Epithelial cell of esophagus (primary cell): ENCODE measurements around the gene MAMSTR.
"Not testable (repeated sequence)": the region's sequence is repeated elsewhere in the genome, so short reads cannot be mapped to it uniquely, and the experiment has no call there.

Source experiments
- DNase-seq: peaks from one replicate; pipeline ENCODE4 v3.0.0; 2010; ENCODE audit warnings: low read depth
- H3K4me3 ChIP-seq: 2 replicates; pipeline ENCODE4 v1.5.1; 2011; ENCODE audit warnings: mild to moderate bottlenecking, low read length, control low read depth
- CTCF ChIP-seq: IDR thresholded peaks from 2 replicates; pipeline ENCODE4 v1.5.1; 2011; ENCODE audit warnings: low read depth, mild to moderate bottlenecking, low read length, control low read depth, inconsistent platforms; ENCODE audit not compliant: insufficient read depth; ENCODE audit errors: missing control alignments

Gene MAMSTR

DNA sequence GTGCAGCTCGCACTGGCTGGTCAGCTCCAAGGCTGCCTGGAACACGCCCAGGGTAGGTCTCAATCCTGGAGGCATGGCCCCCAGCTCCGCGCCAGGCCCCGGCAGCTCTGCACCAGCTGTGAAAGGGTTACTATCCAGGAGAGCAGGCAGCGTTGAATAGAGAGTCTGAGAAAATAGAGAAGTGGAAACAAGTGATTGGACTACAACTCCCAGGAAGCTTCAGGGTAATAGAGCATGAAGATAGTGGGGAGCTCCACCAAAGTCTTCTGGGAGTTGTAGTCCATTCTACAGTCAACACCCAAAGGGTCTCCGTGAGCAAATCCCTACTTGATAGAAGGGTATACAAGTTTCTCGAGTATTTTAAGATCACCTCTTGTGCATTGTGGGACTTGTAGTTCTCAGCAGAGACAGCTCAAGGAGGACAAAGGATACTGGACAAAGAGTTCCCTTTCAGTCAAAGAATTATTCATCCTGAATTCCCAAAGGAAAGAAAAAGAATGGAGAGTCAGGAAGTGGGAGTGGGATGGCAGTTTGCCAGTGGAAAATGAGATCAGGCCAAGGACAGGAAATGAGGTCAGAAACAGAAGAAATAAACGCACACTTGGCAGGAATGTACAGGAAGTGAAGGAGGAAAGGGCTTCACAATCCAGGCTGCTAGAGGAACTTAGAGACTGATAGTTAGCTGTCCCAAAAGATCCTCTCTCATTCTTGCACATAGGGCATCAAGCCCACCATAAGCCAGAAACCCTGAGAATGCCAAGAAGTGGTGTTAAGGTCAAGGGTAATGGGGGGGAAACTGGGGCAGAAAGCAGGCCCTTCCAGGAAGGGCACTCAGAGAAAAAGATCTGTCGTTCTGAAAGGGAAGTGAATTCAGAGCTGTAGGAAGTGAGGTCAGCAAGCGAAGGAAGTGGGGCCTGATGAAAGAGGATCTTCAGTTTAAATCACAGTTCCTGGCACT, 5.5 kb upstream of the MAMSTR start:
- DNase-seq = peak; percentile 86
- TF ChIP-seq CTCF = no peak
- H3K4me3 ChIP-seq = no peak overlapping the region

DNA sequence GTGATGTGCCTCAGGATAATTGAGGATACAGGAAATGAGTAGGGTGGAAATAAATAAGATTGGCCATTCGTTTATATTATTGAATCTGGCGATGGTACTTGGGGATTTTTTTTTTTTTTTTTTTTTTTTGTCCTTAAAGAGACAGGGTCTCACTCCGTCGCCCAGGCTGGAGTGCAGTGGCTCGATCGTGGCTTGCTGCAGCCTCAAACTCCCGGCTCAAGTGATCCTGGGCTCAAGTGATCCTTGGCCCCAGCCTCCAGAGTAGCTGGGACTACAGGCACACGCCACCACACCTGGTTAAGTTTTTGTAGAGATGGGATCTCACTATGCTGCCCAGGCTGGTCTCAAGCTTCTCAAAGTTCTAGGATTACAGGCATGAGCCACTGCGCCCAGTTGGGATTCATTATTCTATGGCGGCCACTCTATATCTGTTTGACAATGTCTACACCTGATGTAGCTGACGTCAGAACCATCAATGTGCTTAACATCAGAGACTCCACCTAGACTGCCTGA, 2.7 kb upstream of the MAMSTR start:
- TF ChIP-seq CTCF = no peak
- no peak overlapping the region for H3K4me3 ChIP-seq
- no peak for DNase-seq

DNA sequence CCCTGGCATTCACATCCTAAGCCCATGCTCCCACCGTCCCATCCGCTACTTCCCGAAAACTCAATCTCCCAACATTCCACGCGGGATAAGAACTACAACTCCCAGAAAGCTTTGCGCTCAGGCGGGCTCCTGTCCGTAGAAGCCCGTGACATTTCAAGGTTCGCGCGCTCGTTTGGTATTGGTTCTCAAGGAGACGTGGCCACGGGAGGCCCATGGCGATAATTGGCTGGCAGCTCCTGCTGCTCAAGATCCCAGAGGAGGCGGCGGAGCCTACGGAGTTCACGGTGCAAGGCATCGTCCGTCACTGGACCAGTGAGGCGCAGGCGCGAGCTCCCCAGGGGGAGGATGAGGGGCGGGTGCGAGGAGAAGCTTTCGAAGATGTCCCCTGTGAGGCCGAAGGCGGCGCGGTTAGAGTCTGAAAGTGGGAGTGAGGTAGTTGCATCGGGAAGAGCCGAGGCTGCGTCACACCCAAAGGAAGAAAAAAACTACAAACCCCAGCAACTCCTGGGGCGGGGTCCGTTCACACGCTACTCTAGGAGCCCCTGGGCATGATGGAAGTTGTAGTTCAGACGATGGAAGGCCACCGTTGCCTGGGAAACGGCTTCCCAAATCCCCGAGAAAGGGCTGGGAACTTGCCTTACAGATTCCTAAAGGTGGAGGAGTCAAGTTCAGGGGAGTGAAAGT, 1.2 kb upstream of the MAMSTR start:
- peak overlapping the region; percentile 74 for H3K4me3 ChIP-seq
- TF ChIP-seq CTCF = no peak
- DNase-seq = peak; percentile 100

DNA sequence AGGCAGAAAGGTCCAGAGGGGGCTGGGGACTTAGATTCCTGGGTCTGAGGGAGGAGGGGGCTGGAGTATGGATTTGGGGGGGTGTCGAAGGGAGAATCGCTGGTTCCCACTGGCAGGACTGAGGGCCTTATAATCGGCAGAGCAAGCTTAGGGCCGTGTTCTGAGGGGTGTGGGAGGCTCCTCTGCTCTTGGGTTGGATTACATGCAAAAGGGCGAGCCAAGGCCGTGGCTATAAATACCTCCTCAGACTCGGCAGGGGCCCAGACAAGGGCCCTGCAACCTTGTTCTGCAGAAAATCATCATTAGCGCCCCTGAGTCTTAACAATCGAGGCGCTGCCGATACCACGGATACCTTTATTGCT, 707 bp upstream of the MAMSTR start:
- no peak for DNase-seq
- H3K4me3 ChIP-seq = peak overlapping the region; percentile 74
- no peak for TF ChIP-seq CTCF

- no peak for DNase-seq
- H3K4me3 ChIP-seq = no peak overlapping the region
Observed at GRCh38 chr19:48718711-48719231, 754 bp downstream of the MAMSTR start.

GRCh38 chr19:48718106-48718505, 1.4 kb downstream of the MAMSTR start:
- DNase-seq, H3K4me3 ChIP-seq: not testable (repeated sequence)

More at GRCh38 chr19:48718711-48719231, 754 bp downstream of the MAMSTR start:
- no peak for TF ChIP-seq CTCF

DNA sequence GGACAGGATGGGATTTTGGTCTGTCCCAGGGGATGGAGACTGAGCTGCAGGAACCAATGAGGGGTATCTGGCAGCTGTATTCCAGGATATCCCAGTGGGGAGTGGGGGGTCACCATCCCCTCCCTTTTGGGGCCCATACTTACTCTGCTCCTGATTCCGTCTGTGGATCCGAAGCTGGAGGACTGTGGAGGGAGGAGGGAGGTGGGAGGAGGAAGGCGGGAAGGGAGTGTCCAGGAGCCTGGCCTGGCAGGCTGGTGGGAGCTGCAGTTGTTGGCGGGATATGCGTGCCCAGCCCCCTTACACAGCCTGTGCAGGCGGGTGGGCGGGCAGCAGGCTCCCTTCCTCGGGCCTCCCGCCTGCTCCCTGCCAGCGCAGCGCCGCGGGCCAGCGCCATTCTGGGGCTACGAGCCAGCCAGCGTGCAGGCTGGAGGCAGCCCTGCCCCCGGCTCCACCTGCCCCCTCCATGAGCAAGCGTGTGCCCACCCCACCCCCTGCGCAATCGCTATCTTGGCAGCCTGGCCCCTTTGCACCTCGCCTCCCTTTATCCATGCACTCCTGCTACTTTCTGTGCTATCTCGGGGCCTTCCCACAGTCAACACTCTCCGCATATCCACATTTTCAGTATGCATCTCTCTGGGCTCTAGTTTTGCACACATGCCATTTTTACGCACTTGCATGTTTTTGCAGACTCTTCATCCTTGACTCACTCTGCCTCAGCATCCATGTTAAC, 2.8 kb downstream of the MAMSTR start:
- no peak for DNase-seq
- TF ChIP-seq CTCF = no peak
- no peak overlapping the region for H3K4me3 ChIP-seq
